OCI-LY1 (cell line): ENCODE results near the gene MAP7.

Source experiments
- CTCF ChIP-seq: fragments of 200-600 bp; sonication (generic), shearing (Covaris generic); IDR thresholded peaks from 2 replicates; pipeline ENCODE4 v1.5.1; 2017; ENCODE audit warnings: mild to moderate bottlenecking, antibody characterized with exemption, low read length, moderate library complexity, mixed read lengths
- EZH2 ChIP-seq: fragments of 200-600 bp; sonication (generic), shearing (Covaris generic); IDR thresholded peaks from 2 replicates; pipeline ENCODE4 v1.8.0; 2017; ENCODE audit warnings: borderline replicate concordance, mixed run types, mild to moderate bottlenecking, antibody characterized with exemption, low read length, moderate library complexity, mixed read lengths

- TF ChIP-seq CTCF (no peak), EZH2 (no peak)
Observed at GRCh38 chr6:136410201-136411024, 139.8 kb downstream of the MAP7 start.
